Measurements from ENCODE around the gene HACL1. TPM values are rescaled to one million over a fixed set of nuclear protein-coding genes. Genes with fewer than 3 reads are reported as not detected.
A peak's percentile ranks its signal among the peaks of the same experiment; 100 is the strongest.

Gene HACL1
- total and polyA plus RNA-seq, 10 of the 15 experiments (the other 5 are each of a cell fraction or from before 2014, with no cell fraction given), result 19.4 to 48.7 (median 30.1) TPM

DNA sequence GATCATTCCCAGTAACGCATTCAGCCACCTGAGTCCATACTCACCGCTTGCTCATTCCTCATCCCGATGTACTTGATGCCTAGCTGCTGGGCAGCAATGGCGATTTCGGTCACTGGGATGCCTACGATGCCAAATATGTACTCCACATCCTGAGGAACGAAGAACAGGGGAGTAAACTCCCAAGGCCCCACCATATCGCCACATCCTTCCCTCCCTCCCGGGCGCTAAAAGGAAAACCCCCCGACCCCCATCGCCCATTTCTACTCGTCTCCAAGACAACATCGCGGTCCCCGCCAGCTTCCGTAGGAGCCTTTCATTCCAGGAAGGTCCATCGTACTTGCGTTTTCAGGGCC, 347 bp downstream of the HACL1 start:
- peaks cover 0 to 3% of the 10 kb centered on the region in 2 experiments; a peak in 1 of 4 replicates for H3K36me3 ChIP-seq (ENCODE audit: control insufficient read depth in 2 of 2, insufficient read depth in 2 of 2, low read length in 1 of 2)
- no TSS peak for BruUV-seq (replicated peaks)
- FAIRE-seq (no peak), DNase-seq (ENCODE audit: low read depth, low spot score) (no peak), ATAC-seq (peak; percentile 19)
- ChIA-PET SMC1A (ENCODE audit: uncharacterized antibody, unreplicated experiment) (interaction anchor here (0.6 to 2.1 kb wide), 7 partner anchors 12 to 503 kb away, joined by 3 to 6 read pairs (median 4); no protein-coding TSS in a partner anchor), RAD21 (ENCODE audit: unreplicated experiment) (interaction anchor here (1.0 to 1.8 kb wide), 4 partner anchors 30 to 210 kb away, joined by 3 to 12 read pairs (median 4); no protein-coding TSS in a partner anchor), CTCF (interaction anchor here (1.1 to 1.7 kb wide), 2 partner anchors 10 to 211 kb away, joined by 4 to 10 read pairs; no protein-coding TSS in a partner anchor), POLR2A (interaction anchor here (0.5 to 1.5 kb wide), 5 partner anchors 30 to 303 kb away, joined by 3 to 4 read pairs (median 3); no protein-coding TSS in a partner anchor)
- WGBS (ENCODE audit: insufficient coverage, insufficient replicate concordance, low lambda C conversion rate, missing lambda C conversion rate), result under 1% methylated on average over 19 of the region's 19 CpGs
- H3K79me2 ChIP-seq (ENCODE audit: control insufficient read depth, insufficient read depth, low read length), result peaks cover 18% of the 10 kb centered on the region
- TF ChIP-seq YY1 (IDR thresholded peaks at IDR 0.05; ENCODE audit: low read depth, low read length), result peak; percentile 51; the same call in 1 of the 2 replicates
- TF ChIP-seq EED (IDR thresholded peaks at IDR 0.05; ENCODE audit: low read depth), result 0 out of 2 replicates have a peak, but pooled peaks have one; percentile 31
- TF ChIP-seq SRF (IDR thresholded peaks at IDR 0.05; ENCODE audit: low read depth in 2 of 2, low read length in 2 of 2), result peak; percentile 47 to 48; a peak in 2 of 4 replicates
- no peak for TF ChIP-seq MTA2 (IDR thresholded peaks at IDR 0.05; ENCODE audit: low read depth)
- no peak for TF ChIP-seq LARP7 (IDR thresholded peaks at IDR 0.05)
- TF ChIP-seq RUNX3 (IDR thresholded peaks at IDR 0.05; ENCODE audit: low read length), result peak; percentile 46; the same call in 1 of the 2 replicates
- TF ChIP-seq, protein P1, sequence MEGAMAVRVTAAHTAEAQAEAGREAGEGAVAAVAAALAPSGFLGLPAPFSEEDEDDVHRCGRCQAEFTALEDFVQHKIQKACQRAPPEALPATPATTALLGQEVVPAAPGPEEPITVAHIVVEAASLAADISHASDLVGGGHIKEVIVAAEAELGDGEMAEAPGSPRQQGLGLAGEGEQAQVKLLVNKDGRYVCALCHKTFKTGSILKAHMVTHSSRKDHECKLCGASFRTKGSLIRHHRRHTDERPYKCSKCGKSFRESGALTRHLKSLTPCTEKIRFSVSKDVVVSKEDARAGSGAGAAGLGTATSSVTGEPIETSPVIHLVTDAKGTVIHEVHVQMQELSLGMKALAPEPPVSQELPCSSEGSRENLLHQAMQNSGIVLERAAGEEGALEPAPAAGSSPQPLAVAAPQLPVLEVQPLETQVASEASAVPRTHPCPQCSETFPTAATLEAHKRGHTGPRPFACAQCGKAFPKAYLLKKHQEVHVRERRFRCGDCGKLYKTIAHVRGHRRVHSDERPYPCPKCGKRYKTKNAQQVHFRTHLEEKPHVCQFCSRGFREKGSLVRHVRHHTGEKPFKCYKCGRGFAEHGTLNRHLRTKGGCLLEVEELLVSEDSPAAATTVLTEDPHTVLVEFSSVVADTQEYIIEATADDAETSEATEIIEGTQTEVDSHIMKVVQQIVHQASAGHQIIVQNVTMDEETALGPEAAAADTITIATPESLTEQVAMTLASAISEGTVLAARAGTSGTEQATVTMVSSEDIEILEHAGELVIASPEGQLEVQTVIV (IDR thresholded peaks at IDR 0.05; ENCODE audit: borderline replicate concordance, partially characterized antibody), result no peak
- TF ChIP-seq BMI1 (IDR thresholded peaks at IDR 0.05; ENCODE audit: borderline replicate concordance), result peak; percentile 74
- no peak for TF ChIP-seq NR2C2 (IDR thresholded peaks at IDR 0.05; ENCODE audit: borderline replicate concordance, control insufficient read depth, insufficient read length, low read depth)
- 0 out of 4 replicates have a peak, but pooled peaks of 1 of the 2 experiments have one; percentile 11 for TF ChIP-seq IKZF2 (IDR thresholded peaks at IDR 0.05)
- intact Hi-C loops (cut with micrococcal nuclease; ENCODE audit: unreplicated experiment), result no loop called here
- peak overlapping the region; percentile 78 for H3K27ac ChIP-seq (ENCODE audit: control insufficient read depth, insufficient read depth)
- peak overlapping the region; percentile 99 for H2AFZ ChIP-seq (ENCODE audit: control insufficient read depth, low read depth, low read length)
- no peaks in the 10 kb centered on the region; the same call in 1 of the 2 replicates for H3K4me1 ChIP-seq (ENCODE audit: control insufficient read depth, insufficient read depth, low read length)
- H3K27me3 ChIP-seq (replicated peaks in 1 of 2; ENCODE audit: control insufficient read depth in 2 of 2, insufficient read depth in 2 of 2, low read length in 1 of 2), result no peaks in the 10 kb centered on the region
- H3K4me3 ChIP-seq, result peak overlapping the region; percentile 91
- in situ Hi-C loops (cut with MboI), result no loop called here
- peak overlapping the region; percentile 87 for H3K9ac ChIP-seq (ENCODE audit: control insufficient read depth, insufficient read depth, low read length)
- H3K9me3 ChIP-seq (replicated peaks; ENCODE audit: control insufficient read depth, insufficient read depth, low read length), result no peaks in the 10 kb centered on the region; the same call in 1 of the 3 replicates
- no peaks in the 10 kb centered on the region for H4K20me1 ChIP-seq (ENCODE audit: control insufficient read depth, insufficient read depth)
- H3K4me2 ChIP-seq (ENCODE audit: control insufficient read depth, insufficient read depth), result peak overlapping the region; percentile 78

All from GM12878 (cell line).